Keratinocyte (primary cell): Measurements from ENCODE around the gene PAQR3. TPM values are rescaled to one million over a fixed set of nuclear protein-coding genes. Genes with fewer than 3 reads are reported as not detected.
A peak's percentile ranks its signal among the peaks of the same experiment; 100 is the strongest.

Experiments
- DNase-seq: peaks from one replicate; pipeline ENCODE4 v3.0.0-alpha.2; 2011; ENCODE audit warnings: low read depth, missing footprints, low spot score
- FAIRE-seq: peaks from 2 replicates; lab custom pipeline; 2011; peaks lifted over from hg19 to GRCh38; lab: Jason Lieb, UNC
- H2AFZ ChIP-seq: 2 replicates; pipeline ENCODE4 v1.6.0; 2012; ENCODE audit warnings: low read length, control low read depth, inconsistent platforms; ENCODE audit not compliant: control insufficient read depth
- H3K27ac ChIP-seq: 2 replicates; pipeline ENCODE4 v1.5.1; 2011; ENCODE audit warnings: low read length; ENCODE audit not compliant: control insufficient read depth, insufficient read depth
- H3K27me3 ChIP-seq: 3 replicates; pipeline ENCODE4 v1.6.0; 2011; ENCODE audit warnings: low read length; ENCODE audit not compliant: control insufficient read depth, insufficient read depth; ENCODE audit errors: extremely low read depth
- H3K36me3 ChIP-seq, 2 experiments: 2 replicates in 1 of 2; 3 replicates in 1 of 2; pipeline ENCODE4 v1.5.1; 2011; ENCODE audit warnings: low read length in 2 of 2, mild to moderate bottlenecking in 1 of 2; ENCODE audit not compliant: control insufficient read depth in 2 of 2, insufficient read depth in 2 of 2; ENCODE audit errors: extremely low read depth in 1 of 2
- H3K4me1 ChIP-seq: 3 replicates; pipeline ENCODE4 v1.5.1; 2011; ENCODE audit warnings: low read length; ENCODE audit not compliant: control insufficient read depth, insufficient read depth; ENCODE audit errors: extremely low read depth
- H3K4me2 ChIP-seq: 3 replicates; pipeline ENCODE4 v1.6.0; 2011; ENCODE audit warnings: low read depth, low read length; ENCODE audit not compliant: control insufficient read depth, insufficient read depth; ENCODE audit errors: extremely low read depth
- H3K4me3 ChIP-seq, 3 experiments: fragments of 200-600 bp in 1 of 3; sonication (generic) in 1 of 3; 2 replicates in 2 of 3; 3 replicates in 1 of 3; pipeline ENCODE4 v1.5.1; 2011 to 2016; ENCODE audit warnings: low read length in 3 of 3, mild to moderate bottlenecking in 3 of 3, control low read depth in 2 of 3, inconsistent platforms in 1 of 3, low read depth in 1 of 3, mixed read lengths in 1 of 3, mixed run types in 1 of 3, moderate library complexity in 1 of 3; ENCODE audit not compliant: control insufficient read depth in 2 of 3, insufficient read depth in 2 of 3; ENCODE audit errors: extremely low read depth in 1 of 3
- H3K79me2 ChIP-seq: 2 replicates; pipeline ENCODE4 v1.6.0; 2012; ENCODE audit warnings: low read length; ENCODE audit not compliant: control insufficient read depth, insufficient read depth
- H3K9ac ChIP-seq: 3 replicates; pipeline ENCODE4 v1.6.0; 2011; ENCODE audit warnings: low read length; ENCODE audit not compliant: control insufficient read depth, insufficient read depth; ENCODE audit errors: extremely low read depth
- H3K9me1 ChIP-seq: 3 replicates; pipeline ENCODE4 v1.6.0; 2011; ENCODE audit warnings: low read length; ENCODE audit not compliant: control insufficient read depth, insufficient read depth; ENCODE audit errors: extremely low read depth
- H3K9me3 ChIP-seq: 2 replicates; pipeline ENCODE4 v1.5.1; 2012; ENCODE audit warnings: low read depth, low read length; ENCODE audit not compliant: control insufficient read depth
- H4K20me1 ChIP-seq: 3 replicates; pipeline ENCODE4 v1.6.0; 2011; ENCODE audit warnings: low read length; ENCODE audit not compliant: control insufficient read depth, insufficient read depth; ENCODE audit errors: extremely low read depth
- EZH2 ChIP-seq: IDR thresholded peaks from one replicate; pipeline ENCODE4 v1.6.1; 2012; ENCODE audit warnings: inconsistent platforms, mild to moderate bottlenecking, low read length, moderate library complexity
- dilution Hi-C: fragments of 300-500 bp; cut with MboI; formaldehyde crosslinking; loops from one replicate; pipeline ENCODE4 v1.7.0; 2020; ENCODE audit warnings: low sequenced_read_pairs; ENCODE audit not compliant: extremely low pct_ligation_motif_present
- polyA plus RNA-seq, 5 experiments: library from polyadenylated mRNA; depleted of rRNA in 3 of 5; stranded (reverse) in 3 of 5; stranded (forward) in 1 of 5; unstranded in 1 of 5; fragments of >200 nt; gene quantifications; 1 replicate in 1 of 5; 2 replicates in 3 of 5; 3 replicates in 1 of 5; pipeline versions ENCODE4 v1.2.1 to v1.2.3, GENCODE V29; 2011 to 2012; ENCODE audit warnings: missing spikeins in 2 of 5, low read depth in 1 of 5, low replicate concordance in 1 of 5
- TF ChIP-seq, protein P1 (sequence below), 3 experiments: IDR thresholded peaks in 1 of 3; conservative IDR thresholded peaks in 1 of 3; optimal IDR thresholded peaks in 1 of 3; 2 replicates in 2 of 3; 3 replicates in 1 of 3; pipeline versions ENCODE3 to v1.5.1; 2011; ENCODE audit warnings: low read length in 3 of 3, mild to moderate bottlenecking in 3 of 3, moderate library complexity in 2 of 3, control low read depth in 1 of 3, inconsistent platforms in 1 of 3; ENCODE audit not compliant: insufficient read depth in 2 of 3; ENCODE audit errors: extremely low read depth in 1 of 3

PAQR3 gene
- polyA plus RNA-seq, 1 donor (not counting 4 experiments of a cell fraction or from before 2014, with no cell fraction given), result 31.0 TPM

GRCh38 chr4:78864405-78865024 is 74.7 kb downstream of the PAQR3 start:
- DNase-seq, result peak; percentile 33
- FAIRE-seq, result no peak

GRCh38 chr4:78863991-78864390 is 75.2 kb downstream of the PAQR3 start:
- Histone ChIP-seq H3K9me1 (no peaks in the 10 kb centered on the region), H3K4me1 (no peaks in the 10 kb centered on the region), H3K27me3 (no peaks in the 10 kb centered on the region), H3K9ac (no peak overlapping the region), H3K9me3 (no peaks in the 10 kb centered on the region), H4K20me1 (no peaks in the 10 kb centered on the region), H3K36me3 (peaks cover 2 to 5% of the 10 kb centered on the region in 2 experiments), H3K4me2 (no peak overlapping the region), H3K4me3 (no peak overlapping the region), H3K79me2 (no peaks in the 10 kb centered on the region), H3K27ac (no peak overlapping the region), H2AFZ (no peak overlapping the region)
- FAIRE-seq (no peak), DNase-seq (no peak)
- TF ChIP-seq, protein P1, sequence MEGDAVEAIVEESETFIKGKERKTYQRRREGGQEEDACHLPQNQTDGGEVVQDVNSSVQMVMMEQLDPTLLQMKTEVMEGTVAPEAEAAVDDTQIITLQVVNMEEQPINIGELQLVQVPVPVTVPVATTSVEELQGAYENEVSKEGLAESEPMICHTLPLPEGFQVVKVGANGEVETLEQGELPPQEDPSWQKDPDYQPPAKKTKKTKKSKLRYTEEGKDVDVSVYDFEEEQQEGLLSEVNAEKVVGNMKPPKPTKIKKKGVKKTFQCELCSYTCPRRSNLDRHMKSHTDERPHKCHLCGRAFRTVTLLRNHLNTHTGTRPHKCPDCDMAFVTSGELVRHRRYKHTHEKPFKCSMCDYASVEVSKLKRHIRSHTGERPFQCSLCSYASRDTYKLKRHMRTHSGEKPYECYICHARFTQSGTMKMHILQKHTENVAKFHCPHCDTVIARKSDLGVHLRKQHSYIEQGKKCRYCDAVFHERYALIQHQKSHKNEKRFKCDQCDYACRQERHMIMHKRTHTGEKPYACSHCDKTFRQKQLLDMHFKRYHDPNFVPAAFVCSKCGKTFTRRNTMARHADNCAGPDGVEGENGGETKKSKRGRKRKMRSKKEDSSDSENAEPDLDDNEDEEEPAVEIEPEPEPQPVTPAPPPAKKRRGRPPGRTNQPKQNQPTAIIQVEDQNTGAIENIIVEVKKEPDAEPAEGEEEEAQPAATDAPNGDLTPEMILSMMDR (optimal IDR thresholded peaks at IDR 0.05 in 1 of 3, IDR thresholded peaks at IDR 0.05 in 1 of 3, conservative IDR thresholded peaks at IDR 0.05 in 1 of 3; ENCODE audit: extremely low read depth in 1 of 3, insufficient read depth in 2 of 3, low read length in 3 of 3), result no peak
- no peak for TF ChIP-seq EZH2
- dilution Hi-C loops, result loop anchor here (25.0 kb wide), 1 partner anchor 252 kb away; no protein-coding TSS in a partner anchor

More at GRCh38 chr4:78864405-78865024, 74.7 kb downstream of the PAQR3 start:
- Histone ChIP-seq H3K4me3 (no peak overlapping the region), H3K9me1 (no peaks in the 10 kb centered on the region), H3K27ac (no peak overlapping the region), H3K36me3 (peaks cover 0 to 5% of the 10 kb centered on the region in 2 experiments), H3K4me1 (no peaks in the 10 kb centered on the region), H3K9ac (no peak overlapping the region), H3K79me2 (no peaks in the 10 kb centered on the region), H3K4me2 (no peak overlapping the region), H4K20me1 (no peaks in the 10 kb centered on the region), H3K27me3 (no peaks in the 10 kb centered on the region), H2AFZ (no peak overlapping the region), H3K9me3 (no peaks in the 10 kb centered on the region)
- no peak for TF ChIP-seq EZH2
- TF ChIP-seq, protein P1 (optimal IDR thresholded peaks at IDR 0.05 in 1 of 3, IDR thresholded peaks at IDR 0.05 in 1 of 3, conservative IDR thresholded peaks at IDR 0.05 in 1 of 3; ENCODE audit: extremely low read depth in 1 of 3, insufficient read depth in 2 of 3, low read length in 3 of 3), result peak in 2 of 3 experiments; percentile 50 to 52
- dilution Hi-C loops, result loop anchor here (25.0 kb wide), 1 partner anchor 252 kb away; no protein-coding TSS in a partner anchor
